Esophagus muscularis mucosa (tissue), 4 donors: ENCODE results near the gene MX1. TPM values are rescaled to one million over a fixed set of nuclear protein-coding genes. Genes with fewer than 3 reads are reported as not detected.

Experiments used
- DNase-seq: peaks from one replicate; pipeline ENCODE4 v3.0.0-alpha.2; 2017; ENCODE audit errors: extremely low spot score
- H3K27ac ChIP-seq, 4 donors: fragments of 200-600 bp; sonication (generic); replicated peaks in 1 of 4; 1 replicate in 3 of 4; 2 replicates in 1 of 4; pipeline ENCODE4 v1.5.1; 2016 to 2019; ENCODE audit warnings: mild to moderate bottlenecking in 1 of 4
- H3K27me3 ChIP-seq, 4 donors: fragments of 200-600 bp; sonication (generic); one replicate each; pipeline versions ENCODE4 v1.5.1 to v1.6.0; 2016 to 2019
- H3K36me3 ChIP-seq, 4 donors: fragments of 200-600 bp; sonication (generic); one replicate each; pipeline ENCODE4 v1.5.1; 2016 to 2019
- H3K4me1 ChIP-seq, 4 donors: fragments of 200-600 bp; sonication (generic); one replicate each; pipeline ENCODE4 v1.5.1; 2016 to 2019
- H3K4me3 ChIP-seq, 4 donors: fragments of 200-600 bp; sonication (generic); 1 replicate in 2 of 4; 2 replicates in 2 of 4; pipeline ENCODE4 v1.5.1; 2016 to 2019; ENCODE audit warnings: mild to moderate bottlenecking in 4 of 4, moderate library complexity in 1 of 4
- H3K9me3 ChIP-seq, 4 donors: fragments of 200-600 bp; sonication (generic); 1 replicate in 3 of 4; 2 replicates in 1 of 4; pipeline ENCODE4 v1.5.1; 2016 to 2019
- CTCF ChIP-seq, 3 experiments: fragments of 200-600 bp in 2 of 3; fragments of 450-650 bp in 1 of 3; sonication (generic) in 2 of 3; IDR thresholded peaks; one replicate each; pipeline ENCODE4 v1.5.1; 2017 to 2019; ENCODE audit warnings: antibody characterized with exemption in 3 of 3, mild to moderate bottlenecking in 2 of 3, moderate library complexity in 1 of 3
- EP300 ChIP-seq: sonication (generic); formaldehyde crosslinking; IDR thresholded peaks from one replicate; pipeline ENCODE4 v1.6.1; 2017; ENCODE audit warnings: antibody characterized with exemption
- POLR2A ChIP-seq: fragments of 450-650 bp; IDR thresholded peaks from one replicate; pipeline ENCODE4 v1.6.1; 2017; ENCODE audit warnings: antibody characterized with exemption, moderate library complexity, mild to moderate bottlenecking, low read depth
- POLR2AphosphoS5 ChIP-seq, 2 donors: sonication (generic); formaldehyde crosslinking; IDR thresholded peaks; one replicate each; pipeline ENCODE4 v1.6.1; 2017; ENCODE audit warnings: antibody characterized with exemption in 2 of 2
- WGBS: methylation state at CpG from one replicate; pipeline ENCODE4 v1.1.5; 2018; 5-methylcytosine and 5-hydroxymethylcytosine counted together
- intact Hi-C: fragments of 100-400 bp; cut with DNase I; formaldehyde crosslinking; loops from one replicate; pipeline ENCODE4 v1.15.1; 2023
- total RNA-seq, 4 donors: library from RNA; depleted of rRNA; stranded (reverse); fragments of >200 nt; gene quantifications; one replicate each; pipeline versions ENCODE4 v1.1.0 to v1.2.1, GENCODE V29; 2016

MX1 gene
- total RNA-seq, 4 donors from 2014 or later = 13.8 to 34.6 (median 22.2) TPM

- intact Hi-C loops = no loop called here
- Histone ChIP-seq H3K4me3 (no peak overlapping the region), H3K27ac (no peak overlapping the region), H3K36me3 (peaks cover 8 to 97% (median 64%) of the 10 kb centered on the region in 4 donors), H3K27me3 (no peaks in the 10 kb centered on the region), H3K4me1 (no peaks in the 10 kb centered on the region), H3K9me3 (no peaks in the 10 kb centered on the region)
- no peak for DNase-seq
- no peak for TF ChIP-seq POLR2A
- no peak for TF ChIP-seq CTCF (IDR thresholded peaks at IDR 0.05)
- no peak for TF ChIP-seq EP300
- TF ChIP-seq POLR2AphosphoS5 (IDR thresholded peaks at IDR 0.05) = no peak
- WGBS = 91% methylated on average over 3 of the region's 3 CpGs
Observed at GRCh38 chr21:41453198-41453597, 27.2 kb downstream of the MX1 start.

- no peak for TF ChIP-seq POLR2AphosphoS5 (IDR thresholded peaks at IDR 0.05)
- TF ChIP-seq EP300 = no peak
- TF ChIP-seq CTCF (IDR thresholded peaks at IDR 0.05) = no peak
- no peak for TF ChIP-seq POLR2A
- Histone ChIP-seq H3K27ac (no peak overlapping the region), H3K9me3 (no peaks in the 10 kb centered on the region), H3K4me1 (no peaks in the 10 kb centered on the region), H3K27me3 (no peaks in the 10 kb centered on the region), H3K4me3 (no peak overlapping the region), H3K36me3 (peaks cover 8 to 97% (median 69%) of the 10 kb centered on the region in 4 donors)
- intact Hi-C loops = no loop called here
- WGBS = 64% methylated on average over 3 of the region's 3 CpGs
- DNase-seq = no peak
Observed at GRCh38 chr21:41453761-41454160, 27.7 kb downstream of the MX1 start.

GRCh38 chr21:41458121-41458520 is 32.1 kb downstream of the MX1 start:
- DNase-seq = no peak
- peaks cover 0 to 67% (median 48%) of the 10 kb centered on the region in 4 donors for H3K36me3 ChIP-seq
- no peak overlapping the region for H3K4me3 ChIP-seq
- peaks cover 0 to 12% (median 2%) of the 10 kb centered on the region in 4 donors for H3K4me1 ChIP-seq
- H3K9me3 ChIP-seq = no peaks in the 10 kb centered on the region
- no peaks in the 10 kb centered on the region for H3K27me3 ChIP-seq
- H3K27ac ChIP-seq = no peak overlapping the region
- intact Hi-C loops = no loop called here
- no peak for TF ChIP-seq POLR2AphosphoS5 (IDR thresholded peaks at IDR 0.05)
- TF ChIP-seq EP300 = no peak
- no peak for TF ChIP-seq POLR2A
- TF ChIP-seq CTCF (IDR thresholded peaks at IDR 0.05) = no peak
- WGBS = 90% methylated on average over 6 of the region's 6 CpGs

GRCh38 chr21:41458559-41458958 is 32.5 kb downstream of the MX1 start:
- no peak for DNase-seq
- H3K9me3 ChIP-seq = no peaks in the 10 kb centered on the region
- intact Hi-C loops = no loop called here
- H3K4me1 ChIP-seq = peaks cover 0 to 12% (median 2%) of the 10 kb centered on the region in 4 donors
- no peak overlapping the region for H3K4me3 ChIP-seq
- no peak overlapping the region for H3K27ac ChIP-seq
- 94% methylated on average over 22 of the region's 22 CpGs for WGBS
- TF ChIP-seq POLR2AphosphoS5 (IDR thresholded peaks at IDR 0.05) (no peak), POLR2A (no peak), EP300 (no peak), CTCF (IDR thresholded peaks at IDR 0.05) (no peak)
- peaks cover 0 to 63% (median 44%) of the 10 kb centered on the region in 4 donors for H3K36me3 ChIP-seq
- H3K27me3 ChIP-seq = no peaks in the 10 kb centered on the region

GRCh38 chr21:41459884-41460534 is 34.0 kb downstream of the MX1 start:
- Histone ChIP-seq H3K4me1 (peaks cover 0 to 12% (median 2%) of the 10 kb centered on the region in 4 donors), H3K27ac (no peak overlapping the region), H3K36me3 (peaks cover 0 to 49% (median 37%) of the 10 kb centered on the region in 4 donors), H3K9me3 (no peaks in the 10 kb centered on the region), H3K4me3 (no peak overlapping the region), H3K27me3 (no peaks in the 10 kb centered on the region)
- whole genome bisulfite sequencing = 84% methylated on average over 9 of the region's 9 CpGs
- TF ChIP-seq POLR2AphosphoS5 (IDR thresholded peaks at IDR 0.05) (no peak), POLR2A (no peak), EP300 (no peak), CTCF (IDR thresholded peaks at IDR 0.05) (no peak)
- no peak for DNase-seq
- intact Hi-C loops = loop anchor here (2.0 to 5.0 kb wide), 2 partner anchors 177 to 338 kb away; no protein-coding TSS in a partner anchor
